GM18519 (cell line): ENCODE measurements around the gene GRIK4.
A peak's percentile ranks its signal among the peaks of the same experiment; 100 is the strongest.
"Not testable (repeated sequence)": the region's sequence is repeated elsewhere in the genome, so short reads cannot be mapped to it uniquely, and the experiment has no call there.

Experiments used
- ATAC-seq: cut with Tn5 transposase; IDR thresholded peaks from one replicate; pipeline ENCODE4 v1.9.1; 2021; ENCODE audit warnings: mild to moderate bottlenecking, moderate library complexity; ENCODE audit not compliant: unreplicated experiment, low FRiP score

GRIK4 gene

GRCh38 chr11:120996973-120997372 is 485.4 kb downstream of the GRIK4 start:
- no peak for ATAC-seq

GRCh38 chr11:120998581-120998980 is 487.0 kb downstream of the GRIK4 start:
- no peak for ATAC-seq

- no peak for ATAC-seq
Observed at GRCh38 chr11:121004206-121004840, 492.8 kb downstream of the GRIK4 start.

- ATAC-seq = no peak
Observed at GRCh38 chr11:121006922-121007321, 495.4 kb downstream of the GRIK4 start.

GRCh38 chr11:121008551-121008950 is 497.0 kb downstream of the GRIK4 start:
- ATAC-seq = no peak

- ATAC-seq = no peak
Observed at GRCh38 chr11:121012091-121012490, 500.5 kb downstream of the GRIK4 start.

- no peak for ATAC-seq
Observed at GRCh38 chr11:121018746-121019145, 507.2 kb downstream of the GRIK4 start.

GRCh38 chr11:121021718-121022117 is 510.2 kb downstream of the GRIK4 start:
- not testable (repeated sequence) for ATAC-seq

- peak; percentile 79 for ATAC-seq
Observed at GRCh38 chr11:121023848-121024751, 512.6 kb downstream of the GRIK4 start, which contains the start of gene TBCEL. Gene TBCEL, plus strand, starts transcription at chr11:121024102. Its CDS starts 21,589 bp downstream, at chr11:121045691.

GRCh38 chr11:121024989-121025388 is 513.4 kb downstream of the GRIK4 start:
- ATAC-seq = no peak

GRCh38 chr11:121029153-121029552 is 517.6 kb downstream of the GRIK4 start:
- no peak for ATAC-seq

- ATAC-seq = no peak
Observed at GRCh38 chr11:121029813-121030445, 518.4 kb downstream of the GRIK4 start.

- ATAC-seq = no peak
Observed at GRCh38 chr11:121031167-121031566, 519.6 kb downstream of the GRIK4 start.

- ATAC-seq = not testable (repeated sequence)
Observed at GRCh38 chr11:121031648-121032047, 520.1 kb downstream of the GRIK4 start.

GRCh38 chr11:121032546-121032945 is 521.0 kb downstream of the GRIK4 start:
- no peak for ATAC-seq

- ATAC-seq = no peak
Observed at GRCh38 chr11:121033635-121034034, 522.1 kb downstream of the GRIK4 start.

GRCh38 chr11:121035169-121035755 is 523.7 kb downstream of the GRIK4 start:
- ATAC-seq = no peak

- ATAC-seq = no peak
Observed at GRCh38 chr11:121035780-121036179, 524.2 kb downstream of the GRIK4 start.

- ATAC-seq = no peak
Observed at GRCh38 chr11:121037016-121037415, 525.5 kb downstream of the GRIK4 start.
